ENCODE data around the gene BPTF. TPM values are rescaled to one million over a fixed set of nuclear protein-coding genes. Genes with fewer than 3 reads are reported as not detected.

BPTF gene
- total and polyA plus RNA-seq, 2 of the 13 experiments (the other 11 are each of a cell fraction or from before 2014, with no cell fraction given) = 43.5 to 66.1 TPM

GRCh38 chr17:67819722-67820121 lies 5.6 kb upstream of the BPTF start:
- in situ Hi-C loops (cut with HindIII; ENCODE audit: extremely low pct_ligation_motif_present, low pct_unique_long_range_greater_than_20kb) = no loop called here
- BruUV-seq (replicated peaks) = no TSS peak
- Histone ChIP-seq H3K4me1 (ENCODE audit: insufficient read depth, low read length) (peaks cover 10% of the 10 kb centered on the region), H3K9me3 (ENCODE audit: low read length) (no peaks in the 10 kb centered on the region), H3K9ac (ENCODE audit: insufficient read depth, low read depth, low read length) (no peak overlapping the region), H4K20me1 (ENCODE audit: insufficient read depth, low read length) (no peaks in the 10 kb centered on the region), H3K27ac (ENCODE audit: extremely low read length, insufficient read depth, low read length) (no peak overlapping the region), H3K79me2 (ENCODE audit: insufficient read depth, low read length) (no peaks in the 10 kb centered on the region), H2AFZ (ENCODE audit: low read length) (no peak overlapping the region), H3K4me2 (ENCODE audit: low read depth, low read length) (no peak overlapping the region), H3K36me3 (replicated peaks in 1 of 2; ENCODE audit: control insufficient read depth in 1 of 2, insufficient read depth in 2 of 2, low read length in 2 of 2) (no peaks in the 10 kb centered on the region), H3K4me3 (replicated peaks in 1 of 3; ENCODE audit: insufficient read depth in 1 of 3, low read depth in 2 of 3, low read length in 3 of 3) (no peak overlapping the region), H3K27me3 (ENCODE audit: control insufficient read depth in 1 of 2, insufficient read depth in 2 of 2, low read length in 2 of 2) (peaks cover 0 to 12% of the 10 kb centered on the region in 2 experiments; a peak in 2 of 5 replicates)
- ChIA-PET POLR2A (no interaction called here), CTCF (ENCODE audit: low intra/inter-chr PET ratio, low total read pairs) (no interaction called here)
- 6% methylated on average over 5 of the region's 5 CpGs for WGBS (ENCODE audit: low lambda C conversion rate)
- ATAC-seq = no peak
- intact Hi-C loops (cut with micrococcal nuclease; ENCODE audit: unreplicated experiment) = no loop called here
- DNase-seq (ENCODE audit: low spot score) = no peak
- TF ChIP-seq CEBPG (CRISPR knock-in tag; IDR thresholded peaks at IDR 0.05) (peak; percentile 46), ZFP41 (CRISPR knock-in tag; IDR thresholded peaks at IDR 0.05; ENCODE audit: borderline replicate concordance) (no peak), ZMYM3 (CRISPR knock-in tag; IDR thresholded peaks at IDR 0.05) (peak; percentile 90), GFI1 (CRISPR knock-in tag; IDR thresholded peaks at IDR 0.05; ENCODE audit: borderline replicate concordance) (peak; percentile 82), ZNF770 (CRISPR knock-in tag; IDR thresholded peaks at IDR 0.05) (peak; percentile 98), ZNF362 (CRISPR knock-in tag; IDR thresholded peaks at IDR 0.05; ENCODE audit: borderline replicate concordance) (peak; percentile 47; the same call in 1 of the 2 replicates), ZNF737 (CRISPR knock-in tag; IDR thresholded peaks at IDR 0.05; ENCODE audit: borderline replicate concordance) (no peak), ADNP (CRISPR knock-in tag; IDR thresholded peaks at IDR 0.05) (0 out of 2 replicates have a peak, but pooled peaks have one; percentile 11)
- no peak for FAIRE-seq

Measured in HepG2 (cell line).